GM19468 (cell line): ENCODE results near the gene GCK.

Experiments used
- ATAC-seq: cut with Tn5 transposase; IDR thresholded peaks from one replicate; pipeline ENCODE4 v1.9.1; 2021; ENCODE audit warnings: mild to moderate bottlenecking, moderate library complexity, moderate number of reproducible peaks; ENCODE audit not compliant: unreplicated experiment; ENCODE audit errors: extremely low read depth

The GCK gene

GRCh38 chr7:44189286-44189992 is at the start of gene GCK:
TSS of gene GCK (minus strand) at chr7:44189439. CDS start at chr7:44188953, 486 bp downstream.
- no peak for ATAC-seq

- no peak for ATAC-seq
Observed at GRCh38 chr7:44238116-44238695, 49.0 kb upstream of the GCK start.

- ATAC-seq = no peak
Observed at GRCh38 chr7:44237696-44238095, 48.5 kb upstream of the GCK start.

- no peak for ATAC-seq
Observed at GRCh38 chr7:44236333-44236728, 47.1 kb upstream of the GCK start.

GRCh38 chr7:44235582-44236332 is 46.5 kb upstream of the GCK start:
- no peak for ATAC-seq

- no peak for ATAC-seq
Observed at GRCh38 chr7:44235066-44235465, 45.8 kb upstream of the GCK start.

GRCh38 chr7:44232901-44233715 is 43.9 kb upstream of the GCK start:
- ATAC-seq = no peak

GRCh38 chr7:44232396-44232795 is 43.2 kb upstream of the GCK start:
- no peak for ATAC-seq

GRCh38 chr7:44231088-44231487 is 41.8 kb upstream of the GCK start:
- ATAC-seq = no peak

GRCh38 chr7:44230286-44230685 is 41.0 kb upstream of the GCK start:
- no peak for ATAC-seq

- ATAC-seq = no peak
Observed at GRCh38 chr7:44229546-44230105, 40.4 kb upstream of the GCK start.

GRCh38 chr7:44228571-44229350 is 39.5 kb upstream of the GCK start:
- ATAC-seq = no peak

- ATAC-seq = no peak
Observed at GRCh38 chr7:44227911-44228310, 38.7 kb upstream of the GCK start.

GRCh38 chr7:44226396-44226753 is 37.1 kb upstream of the GCK start:
- ATAC-seq = no peak

- ATAC-seq = no peak
Observed at GRCh38 chr7:44225566-44226395, 36.5 kb upstream of the GCK start.

GRCh38 chr7:44224974-44225565 is 35.8 kb upstream of the GCK start:
- no peak for ATAC-seq

- no peak for ATAC-seq
Observed at GRCh38 chr7:44224080-44224973, 35.1 kb upstream of the GCK start.
